PC-9 (cell line): Measurements from ENCODE around the gene TXNDC16. TPM values are rescaled to one million over a fixed set of nuclear protein-coding genes. Genes with fewer than 3 reads are reported as not detected.

Experiments
- BruUV-seq: library from RNA; stranded (reverse); fragments of 400-500 nt; replicated peaks from 2 replicates; lab custom pipeline; 2021; lab: Mats Ljungman, UMichigan
- CTCF ChIA-PET: fragments of 300-600 bp; sonication (Branson Sonifier 250); formaldehyde crosslinking; loops from one replicate; lab custom pipeline; 2022; ENCODE audit warnings: antibody characterized with exemption; lab: Charles Lee
- POLR2A ChIA-PET: fragments of 300-600 bp; sonication (Branson Sonifier 250); formaldehyde crosslinking; loops from one replicate; lab custom pipeline; 2022; ENCODE audit warnings: antibody characterized with exemption; ENCODE audit not compliant: unreplicated experiment; lab: Charles Lee
- DNase-seq, 2 experiments: peaks; one replicate each; pipeline versions ENCODE4 v3.0.0 to v3.0.0-alpha.2; 2015 to 2022; ENCODE audit warnings: mixed read lengths in 1 of 2
- H2AFZ ChIP-seq: fragments of 200-600 bp; sonication (generic); 2 replicates; pipeline ENCODE4 v1.8.1; 2017; ENCODE audit warnings: antibody characterized with exemption
- H3F3A ChIP-seq: fragments of 200-600 bp; sonication (generic); 2 replicates; pipeline ENCODE4 v1.8.1; 2017; ENCODE audit warnings: antibody characterized with exemption, mild to moderate bottlenecking, low read depth; ENCODE audit not compliant: insufficient read depth
- H3K27ac ChIP-seq: fragments of 200-600 bp; sonication (generic); 2 replicates; pipeline ENCODE4 v1.6.1; 2016; ENCODE audit warnings: mixed run types
- H3K27me3 ChIP-seq: fragments of 200-600 bp; sonication (generic); 2 replicates; pipeline ENCODE4 v1.6.1; 2016; ENCODE audit warnings: low read depth, mixed run types; ENCODE audit not compliant: insufficient read depth
- H3K36me3 ChIP-seq: fragments of 200-600 bp; sonication (generic); 2 replicates; pipeline ENCODE4 v1.6.1; 2016; ENCODE audit warnings: low read depth, mixed run types
- H3K4me1 ChIP-seq: fragments of 200-600 bp; sonication (generic); replicated peaks from 2 replicates; pipeline ENCODE4 v1.6.1; 2016; ENCODE audit warnings: mixed run types; ENCODE audit not compliant: insufficient read depth
- H3K4me2 ChIP-seq: fragments of 200-600 bp; sonication (generic); 2 replicates; pipeline ENCODE4 v1.6.1; 2017; ENCODE audit warnings: mixed run types
- H3K4me3 ChIP-seq: fragments of 200-600 bp; sonication (generic); 2 replicates; pipeline ENCODE4 v1.6.1; 2016; ENCODE audit warnings: mixed run types
- H3K79me2 ChIP-seq: fragments of 200-600 bp; sonication (generic); 2 replicates; pipeline ENCODE4 v1.6.1; 2017; ENCODE audit warnings: low read depth, mixed run types
- H3K9me2 ChIP-seq: fragments of 200-600 bp; sonication (generic); 2 replicates; pipeline ENCODE4 v1.8.1; 2017; ENCODE audit warnings: mild to moderate bottlenecking; ENCODE audit not compliant: insufficient read depth
- H3K9me3 ChIP-seq: fragments of 200-600 bp; sonication (generic); 2 replicates; pipeline ENCODE4 v1.8.1; 2016; ENCODE audit warnings: low read depth; ENCODE audit not compliant: insufficient read depth
- H4K20me1 ChIP-seq: fragments of 200-600 bp; sonication (generic); 2 replicates; pipeline ENCODE4 v1.8.1; 2017; ENCODE audit not compliant: insufficient read depth
- CTCF ChIP-seq: fragments of 200-600 bp; sonication (generic); conservative IDR thresholded peaks from 2 replicates; pipeline ENCODE4 v1.6.1; 2017; ENCODE audit warnings: mixed run types, antibody characterized with exemption, mild to moderate bottlenecking, moderate library complexity
- EZH2 ChIP-seq: fragments of 200-600 bp; sonication (generic); IDR thresholded peaks from 2 replicates; pipeline ENCODE4 v1.8.0; 2017; ENCODE audit warnings: antibody characterized with exemption, low read depth
- intact Hi-C: fragments of 100-400 bp; cut with micrococcal nuclease; formaldehyde crosslinking; loops from one replicate; pipeline ENCODE4 v1.10.0; 2022; ENCODE audit not compliant: unreplicated experiment
- total RNA-seq: library from RNA; stranded (reverse); gene quantifications from 2 replicates; pipeline ENCODE4 v1.2.3, GENCODE V29; 2021

The TXNDC16 gene
- total RNA-seq, 1 experiment from 2014 or later: 5.7 TPM

- Histone ChIP-seq H3K27me3 (no peaks in the 10 kb centered on the region), H3K9me2 (no peaks in the 10 kb centered on the region), H4K20me1 (no peaks in the 10 kb centered on the region), H3F3A (no peaks in the 10 kb centered on the region), H3K4me1 (no peaks in the 10 kb centered on the region), H3K9me3 (no peaks in the 10 kb centered on the region), H3K79me2 (no peaks in the 10 kb centered on the region), H2AFZ (no peak overlapping the region), H3K27ac (no peak overlapping the region), H3K36me3 (no peaks in the 10 kb centered on the region), H3K4me2 (no peak overlapping the region), H3K4me3 (no peak overlapping the region)
- no peak for DNase-seq
- BruUV-seq: no TSS peak
- intact Hi-C loops: no loop called here
- ChIA-PET POLR2A (no interaction called here), CTCF (no interaction called here)
- TF ChIP-seq CTCF: no peak
- TF ChIP-seq EZH2: no peak
These were observed 13.7 kb downstream of the TXNDC16 start for GRCh38 chr14:52538623-52539022.

GRCh38 chr14:52536269-52536668 lies 16.0 kb downstream of the TXNDC16 start:
- intact Hi-C loops: no loop called here
- no peak for DNase-seq
- H3K4me1 ChIP-seq: no peaks in the 10 kb centered on the region
- H3K27me3 ChIP-seq: no peaks in the 10 kb centered on the region
- H3F3A ChIP-seq: no peaks in the 10 kb centered on the region
- H3K4me3 ChIP-seq: no peak overlapping the region
- H4K20me1 ChIP-seq: no peaks in the 10 kb centered on the region
- TF ChIP-seq CTCF (no peak), EZH2 (no peak)
- H2AFZ ChIP-seq: no peak overlapping the region
- H3K79me2 ChIP-seq: no peaks in the 10 kb centered on the region
- no peaks in the 10 kb centered on the region for H3K36me3 ChIP-seq
- H3K27ac ChIP-seq: no peak overlapping the region
- ChIA-PET CTCF (no interaction called here), POLR2A (no interaction called here)
- no TSS peak for BruUV-seq
- H3K9me3 ChIP-seq: no peaks in the 10 kb centered on the region
- H3K9me2 ChIP-seq: no peaks in the 10 kb centered on the region
- no peak overlapping the region for H3K4me2 ChIP-seq

DNA sequence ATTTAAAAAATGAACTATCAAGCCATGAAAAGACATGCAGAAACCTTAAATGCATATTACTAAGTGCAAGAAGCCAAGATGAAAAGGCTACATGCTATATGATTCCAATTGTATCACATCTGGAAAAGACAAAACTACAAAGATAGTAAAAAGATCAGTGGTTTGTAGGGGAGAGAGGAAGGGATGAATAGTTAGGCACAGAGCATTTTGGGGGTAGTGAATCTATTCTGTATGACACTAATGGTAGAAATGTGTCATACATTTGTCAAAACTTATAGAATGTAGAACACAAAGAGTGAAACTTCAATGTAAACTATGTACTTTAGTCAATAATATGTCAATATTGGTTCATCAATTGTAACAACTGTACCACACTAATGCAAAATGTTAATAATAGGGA lies 20.8 kb downstream of the TXNDC16 start:
- POLR2A ChIA-PET: no interaction called here

More for the DNA sequence above, 20.8 kb downstream of the TXNDC16 start:
- Histone ChIP-seq H3K4me2 (no peak overlapping the region), H2AFZ (no peak overlapping the region), H3K36me3 (no peaks in the 10 kb centered on the region), H3F3A (no peaks in the 10 kb centered on the region), H3K79me2 (no peaks in the 10 kb centered on the region), H4K20me1 (no peaks in the 10 kb centered on the region), H3K9me2 (no peaks in the 10 kb centered on the region), H3K27me3 (no peaks in the 10 kb centered on the region), H3K4me1 (no peaks in the 10 kb centered on the region), H3K9me3 (no peaks in the 10 kb centered on the region), H3K4me3 (no peak overlapping the region), H3K27ac (no peak overlapping the region)
- intact Hi-C loops: no loop called here
- TF ChIP-seq EZH2 (no peak), CTCF (no peak)
- no TSS peak for BruUV-seq
- no peak for DNase-seq
- CTCF ChIA-PET: no interaction called here
